Measurements from ENCODE around the gene PLA2G7.
"Not testable (repeated sequence)": the region's sequence is repeated elsewhere in the genome, so short reads cannot be mapped to it uniquely, and the experiment has no call there.

The PLA2G7 gene

GRCh38 chr6:46734867-46735719 lies at the start of gene PLA2G7:
Gene PLA2G7 (minus strand): TSS chr6:46735375. CDS start chr6:46722891, 12,484 bp downstream.
- DNase-seq = no peak

- DNase-seq = no peak
Measured at GRCh38 chr6:46784535-46784934, 49.4 kb upstream of the PLA2G7 start.

DNA sequence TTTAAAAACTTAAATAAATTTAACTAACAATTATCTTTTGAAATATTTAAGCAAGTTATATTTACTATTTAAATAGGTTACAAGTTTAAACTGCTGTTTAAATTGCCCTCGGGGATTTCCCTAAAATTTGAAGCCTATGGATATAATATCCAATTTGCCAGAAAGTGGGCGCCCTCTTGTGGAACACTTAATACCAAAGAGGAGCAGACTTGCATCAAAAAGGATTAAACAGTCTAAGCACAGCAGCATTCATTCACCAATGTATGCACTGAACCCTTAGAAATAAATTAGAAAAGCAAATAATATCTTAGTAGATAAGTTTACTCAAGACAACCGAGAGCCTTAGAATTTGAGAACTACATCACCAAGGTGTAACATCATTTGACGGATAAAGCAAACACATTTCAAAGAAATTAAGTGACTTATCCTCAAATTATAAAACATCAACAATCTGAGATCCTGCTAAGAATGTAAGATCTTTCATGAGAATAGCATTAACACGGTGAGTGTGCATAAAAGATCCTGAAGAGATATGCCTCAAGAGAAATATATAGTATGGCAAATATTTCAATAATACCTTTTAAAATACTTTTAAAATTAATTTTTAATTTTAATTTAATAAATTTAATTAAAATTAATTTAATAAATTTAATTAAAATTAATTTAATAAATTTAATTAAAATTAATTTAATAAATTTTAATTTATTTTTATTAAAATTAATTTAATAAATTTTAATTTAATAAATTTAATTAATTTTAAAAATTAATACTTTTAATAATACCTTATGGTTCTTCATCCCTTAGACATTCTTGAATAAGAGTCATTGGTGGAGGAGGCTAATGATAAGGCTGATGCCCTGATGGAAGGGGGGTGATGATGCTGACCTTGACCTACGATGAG lies 46.6 kb upstream of the PLA2G7 start:
- DNase-seq = peak; percentile 45

DNA sequence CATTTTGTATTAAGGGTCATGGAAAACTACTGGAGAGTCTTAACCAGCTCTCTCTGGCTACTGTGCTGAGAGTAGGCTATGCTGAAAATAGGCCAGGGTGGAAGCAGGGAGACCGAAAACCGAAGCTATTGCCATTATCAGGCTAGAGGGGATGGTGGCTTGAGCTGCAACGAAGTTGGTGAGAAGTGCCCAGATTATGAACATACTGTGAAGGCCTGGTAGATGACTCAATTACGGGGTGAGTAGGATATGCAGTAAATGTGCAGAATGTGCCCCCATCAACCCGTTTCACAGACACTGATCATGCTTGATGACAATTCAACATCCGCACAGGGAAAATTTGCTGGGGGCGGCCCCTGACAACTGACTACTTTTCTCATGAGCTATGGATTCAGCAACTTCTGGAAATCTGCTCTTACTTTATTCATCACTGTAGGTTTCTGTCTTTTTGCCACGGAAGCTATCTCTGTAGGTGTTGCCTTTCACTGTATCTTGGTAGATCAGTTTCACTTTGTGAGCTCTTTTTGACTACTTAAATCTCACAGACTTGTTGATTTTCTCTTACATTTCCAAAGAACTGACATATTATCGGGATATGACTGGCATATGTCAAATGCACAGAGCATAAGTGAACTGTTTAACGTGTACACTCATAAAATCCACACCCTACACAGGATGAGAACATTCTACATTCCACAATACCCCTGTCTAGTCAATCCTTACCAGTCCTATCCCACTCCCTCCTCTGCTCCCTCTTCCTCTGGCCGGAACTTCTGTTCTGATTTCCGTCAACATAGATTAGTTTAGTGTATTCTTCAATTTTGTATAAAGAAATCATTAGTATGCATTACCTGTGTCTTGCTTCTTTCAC lies 42.5 kb upstream of the PLA2G7 start:
- DNase-seq = no peak

DNA sequence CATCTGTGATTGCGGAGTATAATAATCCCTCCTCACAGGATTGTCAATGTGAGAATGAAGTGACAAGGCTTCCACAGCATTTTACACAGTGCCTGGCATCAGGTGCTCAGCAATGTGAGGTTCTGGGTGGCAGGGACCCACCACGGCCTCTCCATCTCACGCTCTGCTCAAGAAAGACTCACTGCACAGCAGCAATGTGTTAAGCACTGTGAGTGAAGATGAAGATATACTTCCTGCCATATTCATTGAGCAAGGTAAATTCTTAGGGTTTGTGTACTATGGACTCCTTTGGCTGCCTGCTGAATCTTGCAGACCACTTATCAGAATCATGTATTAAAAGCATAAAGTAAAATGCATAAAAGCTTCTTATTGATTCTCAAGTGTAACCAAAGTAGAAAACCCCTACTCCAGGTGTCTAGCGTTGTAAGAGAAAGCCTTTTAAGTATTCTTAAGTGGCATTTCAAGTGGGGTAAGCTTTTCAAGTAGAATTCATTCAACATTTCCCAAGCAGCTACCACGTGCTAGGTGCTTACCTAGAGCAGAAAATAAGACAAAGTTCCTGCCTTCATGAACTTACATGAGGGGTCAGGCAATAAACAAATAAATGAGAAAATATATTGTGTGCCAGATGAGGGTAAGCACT lies 41.0 kb upstream of the PLA2G7 start:
- DNase-seq = no peak

DNA sequence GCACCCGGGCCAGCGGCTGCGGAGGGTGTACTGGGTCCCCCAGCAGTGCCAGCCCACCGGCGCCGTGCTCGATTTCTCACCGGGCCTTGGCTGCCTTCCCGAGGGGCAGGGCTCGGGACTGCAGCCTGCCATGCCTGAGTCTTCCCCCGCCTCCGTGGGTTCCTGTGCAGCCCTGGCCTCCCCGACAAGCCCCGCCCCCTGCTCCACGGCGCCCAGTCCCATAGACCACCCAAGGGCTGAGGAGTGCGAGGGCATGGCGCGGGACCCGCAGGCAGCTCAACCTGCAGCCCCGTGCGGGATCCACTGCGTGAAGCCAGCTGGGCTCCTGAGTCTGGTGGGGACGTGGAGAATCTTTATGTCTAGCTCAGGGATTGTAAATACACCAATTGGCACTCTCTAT lies 39.6 kb upstream of the PLA2G7 start:
- DNase-seq = not testable (repeated sequence)

DNA sequence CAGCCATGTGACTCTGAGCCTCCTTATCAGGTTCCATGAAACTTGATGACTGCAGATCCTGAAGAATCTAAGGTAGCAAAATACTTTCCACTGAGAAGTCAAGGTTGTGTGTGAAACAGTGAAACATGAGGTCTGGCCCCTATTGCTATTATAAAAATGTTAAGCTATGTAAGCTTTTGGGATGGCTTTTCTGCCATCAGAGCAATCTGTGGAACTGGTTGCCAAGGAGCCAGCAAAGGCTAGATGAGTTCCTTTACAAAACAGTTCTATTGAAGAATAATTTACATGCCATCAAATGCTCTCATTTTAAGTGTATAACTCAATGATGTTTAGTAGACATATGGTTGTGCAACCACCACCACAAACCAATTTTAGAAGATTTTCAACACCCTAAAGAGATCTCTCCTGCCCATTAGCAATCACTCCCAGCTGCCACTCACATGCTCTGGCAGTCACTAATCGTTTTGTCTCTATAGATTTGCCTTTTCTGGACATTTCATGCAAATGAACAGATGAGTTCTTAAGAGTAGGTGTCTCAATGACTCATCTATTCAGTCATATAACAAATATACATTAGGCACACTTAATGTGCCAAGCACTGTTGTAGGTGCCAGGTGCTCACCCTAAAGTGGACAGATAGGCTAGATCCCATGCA lies 38.2 kb upstream of the PLA2G7 start:
- no peak for DNase-seq

DNA sequence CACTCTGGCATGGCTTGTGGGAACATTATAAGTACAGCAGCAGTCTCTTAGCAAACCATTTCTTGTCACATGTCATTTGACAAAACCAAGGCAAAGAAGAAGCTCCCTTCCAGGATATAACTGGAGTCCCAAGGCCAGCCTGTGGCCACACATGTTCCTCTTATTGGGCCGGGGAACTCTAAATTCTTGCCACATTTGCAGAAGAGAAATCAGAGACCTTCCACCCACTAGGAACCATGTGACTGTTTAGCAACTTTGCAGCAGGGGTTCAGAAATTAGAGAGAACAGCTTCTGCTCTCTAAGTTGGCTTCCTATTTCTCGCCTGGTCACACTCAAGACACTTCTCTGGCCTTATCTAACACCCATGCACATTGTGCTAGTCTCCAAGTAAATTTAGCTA lies 37.6 kb upstream of the PLA2G7 start:
- no peak for DNase-seq

GRCh38 chr6:46772016-46772415 lies 36.8 kb upstream of the PLA2G7 start:
- DNase-seq = no peak

GRCh38 chr6:46764961-46765360 lies 29.8 kb upstream of the PLA2G7 start:
- DNase-seq = no peak

GRCh38 chr6:46764280-46764679 lies 29.1 kb upstream of the PLA2G7 start:
- not testable (repeated sequence) for DNase-seq

DNA sequence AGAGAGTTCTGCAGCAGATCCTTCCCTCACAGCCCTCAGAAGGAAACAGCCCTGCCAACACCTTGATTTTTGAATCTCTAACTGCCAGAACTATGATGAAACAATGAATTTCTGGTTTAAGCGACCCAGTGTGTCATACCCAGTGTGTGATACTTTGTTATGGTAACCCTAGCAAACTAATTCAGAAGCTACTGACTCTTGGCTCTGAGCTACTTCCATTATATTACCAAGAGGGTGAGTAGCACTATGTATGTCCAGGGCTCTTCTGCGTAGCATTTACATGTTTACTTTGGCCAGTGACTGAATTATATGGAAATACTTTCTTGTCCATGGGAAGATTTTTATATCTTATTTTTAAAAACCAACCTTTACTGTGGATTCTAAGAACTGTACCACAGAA lies 28.3 kb upstream of the PLA2G7 start:
- DNase-seq = no peak

DNA sequence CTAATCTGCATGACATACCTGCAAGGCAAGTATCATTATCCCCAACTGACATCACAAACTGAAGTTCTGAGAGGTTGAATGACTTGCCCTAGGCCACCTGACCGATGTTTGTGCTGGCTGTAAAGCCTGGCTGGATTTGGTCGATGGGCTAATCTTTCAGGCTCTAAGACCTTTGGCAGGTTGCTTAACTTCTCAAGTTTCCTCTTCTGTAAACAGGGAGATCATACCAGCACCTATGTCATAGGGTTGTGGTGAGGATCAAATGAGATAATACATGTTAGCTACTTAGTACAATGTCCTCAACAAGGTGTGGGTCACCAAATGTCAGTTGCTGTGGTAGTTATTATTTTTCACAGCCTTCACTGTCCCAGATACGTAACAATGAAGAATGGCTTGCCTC lies 25.8 kb upstream of the PLA2G7 start:
- no peak for DNase-seq

- no peak for DNase-seq
Measured at GRCh38 chr6:46758960-46759753, 24.0 kb upstream of the PLA2G7 start.

- DNase-seq = no peak
Measured at GRCh38 chr6:46757214-46757596, 22.0 kb upstream of the PLA2G7 start.

DNA sequence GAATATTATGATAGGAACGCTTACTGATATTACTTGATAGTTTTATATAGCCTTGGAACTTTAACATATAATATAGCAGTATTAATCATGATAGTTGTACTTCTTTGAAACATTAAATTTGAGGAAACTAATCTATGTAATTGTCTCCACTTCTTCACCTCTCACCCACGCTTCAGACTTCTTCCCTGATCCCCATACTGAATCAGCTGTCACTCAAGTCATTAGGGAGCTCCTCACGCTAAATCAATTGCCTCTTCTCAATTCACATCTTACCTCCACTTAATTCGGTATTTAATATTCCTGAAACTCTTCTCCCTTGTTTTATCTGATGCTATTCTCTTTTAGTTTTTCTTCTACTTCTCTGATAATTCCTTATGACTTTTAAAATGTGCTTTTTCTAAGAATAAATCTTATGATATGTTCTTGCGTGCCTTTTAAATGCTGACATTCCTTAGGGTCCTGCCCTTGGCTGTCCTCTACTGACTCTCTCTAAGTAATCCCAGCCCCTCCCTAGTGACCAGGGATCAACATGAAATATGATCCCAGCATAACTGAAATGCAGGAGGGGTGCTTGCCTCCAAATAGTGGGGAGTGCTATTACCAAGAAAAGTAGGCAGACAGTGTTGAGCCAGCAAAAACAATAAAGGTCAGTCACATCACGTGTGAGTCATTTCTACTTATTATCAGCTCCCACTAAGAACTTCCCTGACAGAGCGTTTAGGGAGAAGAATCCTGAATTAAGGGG lies 21.5 kb upstream of the PLA2G7 start:
- DNase-seq = no peak

- no peak for DNase-seq
Measured at GRCh38 chr6:46755865-46756264, 20.7 kb upstream of the PLA2G7 start.

DNA sequence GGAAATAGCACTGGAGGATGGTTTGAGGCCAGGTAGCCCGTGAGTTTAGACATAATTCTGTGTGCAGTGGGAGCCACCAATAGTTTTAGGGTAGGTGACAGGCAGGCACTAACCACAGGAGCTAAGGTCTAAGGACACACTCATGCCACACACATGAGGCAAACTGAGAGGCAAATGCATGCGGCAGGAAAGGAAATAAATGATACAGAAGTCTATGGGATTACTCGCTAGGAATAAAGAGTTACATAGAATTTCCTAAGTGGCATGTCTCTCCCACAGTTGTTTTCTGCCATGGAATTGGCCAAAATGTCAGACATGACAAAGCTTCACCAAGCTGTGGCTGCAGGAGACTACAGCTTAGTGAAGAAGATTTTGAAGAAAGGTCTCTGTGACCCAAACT lies 16.5 kb upstream of the PLA2G7 start:
- no peak for DNase-seq

GRCh38 chr6:46749731-46750130 lies 14.6 kb upstream of the PLA2G7 start:
- no peak for DNase-seq

GRCh38 chr6:46748940-46749503 lies 13.8 kb upstream of the PLA2G7 start:
- no peak for DNase-seq

Data from NCI-H2171 treated with DMSO at 0.1 percent for 48 hours (cell line).